Right lobe of liver (tissue), 6 donors: ENCODE results near the gene FGF2. TPM values are rescaled to one million over a fixed set of nuclear protein-coding genes. Genes with fewer than 3 reads are reported as not detected.
A peak's percentile ranks its signal among the peaks of the same experiment; 100 is the strongest.

Experiments
- ATAC-seq, 4 donors: fragments of 200-7000 bp; cut with Tn5 transposase; one replicate each; pipeline ENCODE4 v1.9.1; 2020; ENCODE audit warnings: mild to moderate bottlenecking in 4 of 4, moderate library complexity in 4 of 4
- DNase-seq, 3 donors: peaks; one replicate each; pipeline ENCODE4 v3.0.0-alpha.2; 2020
- H3K27ac ChIP-seq, 3 donors: fragments of 200-600 bp; one replicate each; pipeline ENCODE4 v1.8.0; 2022
- H3K27me3 ChIP-seq, 2 donors: fragments of 200-600 bp; one replicate each; pipeline ENCODE4 v1.8.0; 2022
- H3K36me3 ChIP-seq, 4 donors: fragments of 200-600 bp; sonication (generic) in 1 of 4; one replicate each; pipeline versions ENCODE4 v1.5.1 to v1.8.0; 2017 to 2022; ENCODE audit warnings: control low read depth in 1 of 4
- H3K4me1 ChIP-seq, 4 donors: fragments of 200-600 bp; sonication (generic) in 1 of 4; one replicate each; pipeline versions ENCODE4 v1.5.1 to v1.8.0; 2017 to 2022; ENCODE audit warnings: control low read depth in 1 of 4
- H3K4me3 ChIP-seq, 3 donors: fragments of 200-600 bp; one replicate each; pipeline ENCODE4 v1.8.0; 2022
- H3K9me3 ChIP-seq, 4 donors: fragments of 200-600 bp; sonication (generic) in 1 of 4; one replicate each; pipeline versions ENCODE4 v1.5.1 to v1.8.0; 2017 to 2022; ENCODE audit warnings: control low read depth in 1 of 4
- CTCF ChIP-seq, 4 donors: fragments of 200-600 bp in 3 of 4; fragments of 450-650 bp in 1 of 4; IDR thresholded peaks; one replicate each; pipeline versions ENCODE4 v1.5.1 to v1.8.0; 2016 to 2022; ENCODE audit warnings: antibody characterized with exemption in 4 of 4, mild to moderate bottlenecking in 2 of 4
- POLR2A ChIP-seq: fragments of 450-650 bp; IDR thresholded peaks from one replicate; pipeline ENCODE4 v1.6.1; 2017; ENCODE audit warnings: antibody characterized with exemption, mild to moderate bottlenecking
- WGBS: methylation state at CpG from one replicate; pipeline ENCODE4 v1.1.6; 2018; ENCODE audit warnings: low coverage, low lambda C conversion rate; ENCODE audit not compliant: insufficient coverage; ENCODE audit errors: missing lambda C conversion rate; 5-methylcytosine and 5-hydroxymethylcytosine counted together
- intact Hi-C, 2 donors: fragments of 100-400 bp; cut with DNase I; formaldehyde crosslinking; loops; one replicate each; pipeline versions ENCODE4 v1.11.2 to v1.14.1; 2022
- total RNA-seq, 6 experiments: library from RNA; depleted of rRNA in 2 of 6; stranded (reverse); fragments of >200 nt in 2 of 6; fragmentation: NEBNext Ultra II Directional in 3 of 6; extraction: Animal tissue kit (Norgen Biotek cat#: 25700) in 3 of 6; gene quantifications; one replicate each; pipeline versions ENCODE4 v1.1.0 to v1.2.4, GENCODE V29; 2016 to 2023
- donor health status: DM: no; HTN: yes; CAD: no.
- donor health status: DM: no; HTN: no; CAD: no.
- donor health status: DM: no; HTN: no; CAD: no.
- donor health status: DM: no; HTN: yes; CAD: no.
- donor health status: DM: no; HTN: yes; CAD: no.

The FGF2 gene
- total RNA-seq, 6 experiments from 2014 or later = 0.88 to 1.6 (median 1.1) TPM

DNA sequence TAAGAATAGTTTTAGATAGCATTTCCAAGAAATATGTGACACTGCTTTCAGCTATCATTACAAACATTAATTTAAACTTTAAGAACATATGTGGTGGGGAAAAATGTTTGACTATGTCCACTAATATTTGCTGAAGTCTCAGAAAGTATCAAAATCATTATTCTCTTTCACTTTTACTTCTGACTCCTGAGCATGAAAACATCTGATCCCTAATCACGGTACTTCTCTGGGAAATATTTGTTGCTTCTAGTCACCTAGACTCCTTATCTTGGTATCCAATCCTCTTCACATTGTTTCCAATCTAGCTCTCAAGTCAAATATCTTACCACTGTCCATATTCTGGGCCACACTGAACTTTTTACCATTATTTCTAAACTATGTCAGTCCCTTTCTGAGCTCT lies 85.0 kb downstream of the FGF2 start:
- Histone ChIP-seq H3K9me3 (no peaks in the 10 kb centered on the region), H3K4me1 (peaks cover 0 to 30% (median 0%) of the 10 kb centered on the region in 4 donors), H3K27me3 (no peaks in the 10 kb centered on the region), H3K27ac (peak overlapping the region in 2 of 3 donors; percentile 8 to 47), H3K4me3 (no peak overlapping the region), H3K36me3 (peaks cover 0 to 7% (median 0%) of the 10 kb centered on the region in 4 donors)
- no peak for TF ChIP-seq POLR2A
- no peak for TF ChIP-seq CTCF (IDR thresholded peaks at IDR 0.05)
- 33% methylated on average over 1 of the region's 1 CpG for WGBS
- ATAC-seq (peak in 3 of 4 donors; percentile 49 to 68 (median 62)), DNase-seq (no peak)
- intact Hi-C loops = no loop called here

DNA sequence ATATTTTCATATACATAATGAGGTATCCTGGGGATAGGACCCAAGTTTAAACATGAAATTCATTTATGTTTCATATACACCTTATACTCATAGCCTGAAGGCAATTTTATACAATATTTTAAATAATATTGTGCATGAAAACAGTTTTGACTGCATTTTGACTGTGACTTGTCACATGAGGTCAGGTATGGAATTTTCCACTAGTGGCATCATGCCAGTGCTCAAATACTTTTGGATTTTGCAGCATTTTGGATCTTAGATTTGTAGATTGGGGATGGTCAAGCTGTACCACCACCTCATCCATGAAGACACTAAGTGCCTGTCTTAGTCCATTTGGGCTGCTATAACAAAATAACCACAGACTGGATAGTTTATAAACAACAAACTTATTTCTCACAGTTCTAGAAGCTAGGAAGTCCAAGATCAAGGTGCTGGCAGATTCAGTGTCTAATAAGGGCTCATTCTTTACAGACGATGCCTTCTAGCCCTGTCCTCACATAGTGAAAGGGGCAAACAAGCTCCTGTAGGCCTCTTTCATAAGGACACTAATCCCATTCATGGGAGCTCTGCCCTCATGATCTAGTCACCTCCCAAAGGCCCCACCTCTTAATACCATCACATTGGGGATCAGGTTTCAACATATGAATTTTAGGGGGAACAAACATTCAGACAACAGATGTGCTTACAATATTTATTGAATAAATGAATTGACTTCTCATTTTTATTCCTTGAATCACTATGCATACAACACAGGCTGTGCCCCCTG lies 86.4 kb downstream of the FGF2 start:
- intact Hi-C loops = no loop called here
- peaks cover 0 to 30% (median 0%) of the 10 kb centered on the region in 4 donors for H3K4me1 ChIP-seq
- ATAC-seq (no peak), DNase-seq (no peak)
- peaks cover 0 to 7% (median 0%) of the 10 kb centered on the region in 4 donors for H3K36me3 ChIP-seq
- TF ChIP-seq CTCF (IDR thresholded peaks at IDR 0.05) (no peak), POLR2A (no peak)
- no peaks in the 10 kb centered on the region for H3K9me3 ChIP-seq
- no CpG with 5 or more reads among the region's 1 CpG for WGBS
- H3K27me3 ChIP-seq = no peaks in the 10 kb centered on the region
- no peak overlapping the region for H3K4me3 ChIP-seq
- H3K27ac ChIP-seq = no peak overlapping the region

DNA sequence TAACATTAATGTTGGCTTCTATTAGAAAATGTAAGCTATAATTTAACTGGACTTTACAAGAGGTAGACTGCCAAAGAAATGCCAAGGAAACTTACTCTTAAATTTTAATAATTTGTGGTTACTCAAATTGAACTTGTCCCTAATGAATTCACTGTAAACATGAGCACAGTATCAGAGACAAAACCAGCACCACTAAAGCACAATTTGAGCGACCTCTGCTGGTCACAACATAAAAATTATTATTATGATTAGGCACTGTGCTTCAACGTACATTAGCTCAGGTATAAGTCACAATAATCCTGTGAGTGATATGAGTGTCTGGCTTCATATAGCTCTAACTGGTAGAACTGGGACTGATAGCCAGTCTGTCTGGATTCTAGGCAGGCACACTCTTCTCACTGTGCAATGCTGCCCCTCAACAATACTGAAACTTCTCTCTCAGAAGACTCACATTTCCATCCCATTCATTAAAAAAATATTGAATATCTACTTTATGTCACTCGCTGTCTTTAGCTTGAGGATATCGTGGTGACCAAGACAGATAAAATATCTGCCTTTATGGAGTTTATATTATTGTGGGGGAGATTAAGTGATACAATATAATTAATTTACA lies 87.8 kb downstream of the FGF2 start:
- Histone ChIP-seq H3K27me3 (no peaks in the 10 kb centered on the region), H3K4me1 (peaks cover 0 to 28% (median 0%) of the 10 kb centered on the region in 4 donors), H3K27ac (no peak overlapping the region), H3K36me3 (peaks cover 0 to 7% (median 0%) of the 10 kb centered on the region in 4 donors), H3K9me3 (no peaks in the 10 kb centered on the region), H3K4me3 (no peak overlapping the region)
- 31% methylated on average over 4 of the region's 4 CpGs for WGBS
- DNase-seq (no peak), ATAC-seq (peak; percentile 75 to 91 (median 85))
- intact Hi-C loops = no loop called here
- TF ChIP-seq CTCF (IDR thresholded peaks at IDR 0.05) = peak in 3 of 4 donors; percentile 43 to 53 (median 46)
- no peak for TF ChIP-seq POLR2A

DNA sequence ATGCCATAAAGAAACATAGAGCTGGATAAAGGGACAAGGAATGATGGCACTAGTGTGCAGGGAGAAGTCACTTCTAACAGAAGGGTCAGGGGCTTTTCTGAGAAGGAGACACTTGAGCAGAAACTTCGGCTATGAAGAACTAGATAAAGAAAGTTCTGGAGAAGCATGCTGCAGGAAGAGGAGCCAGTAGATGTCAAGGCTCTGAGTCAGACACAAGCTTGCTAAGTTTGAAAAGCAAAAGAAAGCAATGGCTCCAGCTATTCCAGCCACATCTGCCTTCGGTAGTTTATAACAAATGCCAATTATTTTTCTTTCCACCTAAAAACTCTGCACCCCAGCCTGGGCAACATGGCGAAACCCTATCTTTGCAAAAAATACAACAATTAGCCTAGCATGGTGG lies 88.3 kb downstream of the FGF2 start:
- DNase-seq = no peak
- intact Hi-C loops = no loop called here
- peaks cover 0 to 7% (median 0%) of the 10 kb centered on the region in 4 donors for H3K36me3 ChIP-seq
- H3K4me1 ChIP-seq = peaks cover 0 to 23% (median 0%) of the 10 kb centered on the region in 4 donors
- TF ChIP-seq POLR2A (no peak), CTCF (IDR thresholded peaks at IDR 0.05) (no peak)
- H3K4me3 ChIP-seq = no peak overlapping the region
- H3K27ac ChIP-seq = no peak overlapping the region
- no peaks in the 10 kb centered on the region for H3K9me3 ChIP-seq
- WGBS = 93% methylated on average over 3 of the region's 3 CpGs
- no peaks in the 10 kb centered on the region for H3K27me3 ChIP-seq
- ATAC-seq = no peak
